Ovary (tissue), 9 donors: ENCODE data around the gene PIAS2. TPM values are rescaled to one million over a fixed set of nuclear protein-coding genes. Genes with fewer than 3 reads are reported as not detected.

ENCODE experiments used
- DNase-seq, 5 donors: peaks; one replicate each; pipeline ENCODE4 v3.0.0-alpha.2; 2019 to 2020
- H3K27ac ChIP-seq, 2 donors: fragments of 200-600 bp; one replicate each; pipeline versions ENCODE4 v1.5.1 to v1.8.0; 2019 to 2022
- H3K27me3 ChIP-seq: fragments of 200-600 bp; one replicate; pipeline ENCODE4 v1.8.0; 2022
- H3K36me3 ChIP-seq: fragments of 200-600 bp; sonication (generic); one replicate; pipeline ENCODE4 v1.5.1; 2019
- H3K4me1 ChIP-seq: one replicate; pipeline ENCODE4 v1.8.1; 2013; ENCODE audit warnings: mild to moderate bottlenecking, moderate library complexity; ENCODE audit not compliant: insufficient read depth
- H3K4me3 ChIP-seq: fragments of 200-600 bp; sonication (generic); one replicate; pipeline ENCODE4 v1.5.1; 2017
- H3K9me3 ChIP-seq, 2 donors: fragments of 200-600 bp in 1 of 2; sonication (generic) in 1 of 2; one replicate each; pipeline versions ENCODE4 v1.5.1 to v1.8.1; 2013 to 2019; ENCODE audit warnings: mild to moderate bottlenecking in 1 of 2, moderate library complexity in 1 of 2
- CTCF ChIP-seq, 3 donors: fragments of 450-650 bp in 2 of 3; fragments of 200-600 bp in 1 of 3; IDR thresholded peaks; one replicate each; pipeline versions ENCODE4 v1.5.1 to v1.8.0; 2016 to 2022; ENCODE audit warnings: antibody characterized with exemption in 3 of 3, mild to moderate bottlenecking in 1 of 3
- EP300 ChIP-seq: sonication (generic); formaldehyde crosslinking; IDR thresholded peaks from one replicate; pipeline ENCODE4 v1.6.1; 2017; ENCODE audit warnings: antibody characterized with exemption
- POLR2A ChIP-seq: fragments of 450-650 bp; IDR thresholded peaks from one replicate; pipeline ENCODE4 v1.6.1; 2017; ENCODE audit warnings: antibody characterized with exemption, mild to moderate bottlenecking, moderate library complexity
- WGBS, 3 donors: extraction: QIAGEN DNeasy Blood & Tissue Kit in 1 of 3; methylation state at CpG; one replicate each; pipeline versions ENCODE4 v1.1.5 to v1.1.7; 2013 to 2017; 5-methylcytosine and 5-hydroxymethylcytosine counted together
- intact Hi-C, 4 donors: fragments of 100-400 bp; cut with DNase I; formaldehyde crosslinking; loops; one replicate each; pipeline versions ENCODE4 v1.11.0 to v1.15.1; 2022 to 2023
- polyA plus RNA-seq, 2 donors: library from polyadenylated mRNA; stranded (reverse); fragments of 200-250 nt in 1 of 2; fragments of 350-450 nt in 1 of 2; fragmentation: Illumina TruSeq in 1 of 2; extraction: RNeasy Lipid Tissue Mini Kit (QIAGEN cat#74804) in 1 of 2; gene quantifications; one replicate each; pipeline ENCODE4 v1.2.3, GENCODE V29; 2013 to 2014
- total RNA-seq, 7 donors: library from RNA; depleted of rRNA in 2 of 7; stranded (reverse); fragments of >200 nt in 2 of 7; fragmentation: NEBNext Ultra II Directional in 3 of 7; extraction: Animal tissue kit (Norgen Biotek cat#: 25700) in 3 of 7; gene quantifications; one replicate each; pipeline versions ENCODE4 v1.1.0 to v1.2.4, GENCODE V29; 2016 to 2023
- donor health status: DM: no; HTN: no; CAD: no; lungs with moderate emphysema.
- donor health status: DM: no; HTN: no; CAD: no.
- donor health status: Bipolar disorder and iron deficiency.
- donor health status: DM: yes; HTN: yes; CAD: no.
- donor health status: DM: no; HTN: no; CAD: no.
- donor health status: DM: yes; HTN: yes; CAD: no.

The PIAS2 gene
- total and polyA plus RNA-seq, 9 donors: 5.1 to 41.3 (median 34.4) TPM

DNA sequence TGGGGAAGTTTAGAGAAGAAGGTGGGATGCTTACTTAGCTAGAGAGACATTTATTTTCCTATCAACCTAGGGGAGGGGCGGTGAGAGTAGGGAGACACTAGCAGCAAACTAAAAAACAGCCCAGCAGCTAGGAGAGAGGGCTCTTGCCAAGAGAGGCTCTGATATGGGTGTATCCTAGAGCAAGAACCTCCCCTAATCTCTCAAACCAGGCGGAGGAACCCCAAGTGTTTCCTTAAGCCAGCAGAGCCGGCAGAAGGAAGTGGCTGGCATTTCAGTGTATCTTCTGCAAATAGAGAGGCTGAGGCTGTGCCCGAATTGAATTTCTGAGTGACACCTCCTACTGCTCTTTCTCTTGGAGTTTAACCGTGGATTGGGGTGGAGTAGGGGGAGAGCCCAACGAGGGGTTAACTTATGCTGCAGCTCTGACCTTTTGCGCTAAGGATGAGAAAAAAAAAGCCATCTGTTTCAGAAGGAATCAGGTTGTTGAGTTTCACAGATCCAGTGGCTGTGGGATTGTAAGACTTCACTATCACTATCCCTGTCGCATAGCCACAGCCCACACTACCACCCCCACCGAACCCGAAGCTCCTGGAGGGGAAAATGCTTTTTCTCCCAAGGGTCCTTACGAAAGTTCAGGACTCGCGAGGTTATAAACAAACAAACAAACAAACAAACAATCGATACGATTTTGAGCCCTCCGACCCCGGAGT, 161.8 kb downstream of the PIAS2 start:
- no peaks in the 10 kb centered on the region for H3K36me3 ChIP-seq
- no peak overlapping the region for H3K27ac ChIP-seq
- H3K9me3 ChIP-seq: no peaks in the 10 kb centered on the region
- peaks cover 2% of the 10 kb centered on the region for H3K4me1 ChIP-seq
- intact Hi-C loops: no loop called here
- TF ChIP-seq POLR2A (no peak), CTCF (IDR thresholded peaks at IDR 0.05) (no peak), EP300 (no peak)
- H3K4me3 ChIP-seq: no peak overlapping the region
- DNase-seq: no peak
- WGBS, 3 donors: 8 to 11% (median 10%) methylated on average over 17 of the region's 17 CpGs
- H3K27me3 ChIP-seq: no peaks in the 10 kb centered on the region

DNA sequence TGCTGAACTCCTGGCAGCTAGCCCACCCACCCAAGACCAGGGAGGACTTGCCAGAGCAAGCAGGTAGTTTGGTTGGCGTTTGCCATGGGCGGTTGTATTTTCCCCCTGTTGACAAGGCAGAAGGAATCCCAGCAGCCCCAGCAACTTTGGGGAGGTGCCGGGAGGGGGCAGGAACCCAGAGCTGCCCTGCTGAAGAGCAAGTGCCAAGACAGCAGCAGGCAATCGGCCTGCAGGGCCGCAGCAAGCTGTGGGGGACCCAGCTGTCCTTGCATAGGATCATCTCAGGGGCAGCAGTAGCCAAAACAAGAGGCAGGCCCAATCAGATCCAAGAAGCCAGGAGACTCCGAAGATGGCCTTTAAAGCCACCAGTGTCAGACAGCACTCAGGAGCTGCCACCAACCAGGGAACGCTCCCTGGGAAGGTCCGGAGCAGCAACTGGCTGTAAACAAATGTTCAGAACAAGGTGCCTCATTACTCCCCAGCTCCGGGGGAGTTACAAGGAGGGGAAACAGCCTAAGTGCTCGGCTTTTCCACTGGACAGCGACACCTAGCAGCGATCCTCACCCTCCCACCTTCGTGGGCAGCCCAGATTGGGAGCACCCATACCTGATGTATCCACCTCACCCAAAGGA, 162.5 kb downstream of the PIAS2 start:
- DNase-seq: no peak
- Histone ChIP-seq H3K4me1 (peaks cover 2% of the 10 kb centered on the region), H3K9me3 (no peaks in the 10 kb centered on the region), H3K36me3 (no peaks in the 10 kb centered on the region), H3K4me3 (no peak overlapping the region), H3K27ac (no peak overlapping the region), H3K27me3 (no peaks in the 10 kb centered on the region)
- TF ChIP-seq EP300: no peak
- no peak for TF ChIP-seq POLR2A
- TF ChIP-seq CTCF (IDR thresholded peaks at IDR 0.05): no peak
- 52 to 55% (median 52%) methylated on average over 13 of the region's 13 CpGs for WGBS, 3 donors
- intact Hi-C loops: no loop called here

- TF ChIP-seq EP300 (no peak), POLR2A (no peak), CTCF (IDR thresholded peaks at IDR 0.05) (no peak)
- Histone ChIP-seq H3K27me3 (no peaks in the 10 kb centered on the region), H3K4me3 (no peak overlapping the region), H3K9me3 (no peaks in the 10 kb centered on the region), H3K27ac (no peak overlapping the region), H3K4me1 (peaks cover 2% of the 10 kb centered on the region), H3K36me3 (no peaks in the 10 kb centered on the region)
- intact Hi-C loops: no loop called here
- no peak for DNase-seq
- WGBS, 3 donors: 68 to 72% (median 71%) methylated on average over 3 of the region's 3 CpGs
Measured at GRCh38 chr18:46754188-46754587, 163.1 kb downstream of the PIAS2 start.

Other genes with a start within 250 kb of the PIAS2 start
- under 1 TPM in 6 of 7 donors, not detected in 1; 0.35 to 0.99 (median 0.48) TPM for gene ST8SIA5, start 160.5 kb downstream of the PIAS2 start, total RNA-seq
- gene ST8SIA5, start 160.5 kb downstream of the PIAS2 start, polyA plus RNA-seq: 1 to 10 TPM in 1 of 2 donors, under 1 TPM in 1; 0.48 to 1.3 TPM
- gene KATNAL2, start 95 bp upstream of the PIAS2 start, total RNA-seq: 1 to 10 TPM in 6 of 7 donors, under 1 TPM in 1; 0.78 to 5.1 (median 2.8) TPM
- gene KATNAL2, start 95 bp upstream of the PIAS2 start, polyA plus RNA-seq: 1 to 10 TPM; 1.9 to 4.3 TPM
- gene ELOA2, start 118.1 kb upstream of the PIAS2 start, total RNA-seq: not detected
- not detected for gene ELOA2, start 118.1 kb upstream of the PIAS2 start, polyA plus RNA-seq
- gene HDHD2, start 233.0 kb upstream of the PIAS2 start, total RNA-seq: 10 to 100 TPM; 18.2 to 48.3 (median 36.7) TPM
- gene HDHD2, start 233.0 kb upstream of the PIAS2 start, polyA plus RNA-seq: 10 to 100 TPM; 19.0 to 48.4 TPM